Measurements from ENCODE around the gene HELZ. TPM values are rescaled to one million over a fixed set of nuclear protein-coding genes. Genes with fewer than 3 reads are reported as not detected.

Gene HELZ
- total RNA-seq, 1 experiment from 2014 or later, result 40.5 TPM

GRCh38 chr17:67129283-67129682 is 115.7 kb downstream of the HELZ start (continued):
- TF ChIP-seq, protein P1, sequence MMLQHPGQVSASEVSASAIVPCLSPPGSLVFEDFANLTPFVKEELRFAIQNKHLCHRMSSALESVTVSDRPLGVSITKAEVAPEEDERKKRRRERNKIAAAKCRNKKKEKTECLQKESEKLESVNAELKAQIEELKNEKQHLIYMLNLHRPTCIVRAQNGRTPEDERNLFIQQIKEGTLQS (IDR thresholded peaks at IDR 0.05), result no peak
- TF ChIP-seq CBX3 (IDR thresholded peaks at IDR 0.05; ENCODE audit: low read depth) (no peak), CEBPB (IDR thresholded peaks at IDR 0.05; ENCODE audit: low read depth) (no peak)

- CTCF ChIA-PET, result no interaction called here
- intact Hi-C loops (cut with micrococcal nuclease), result no loop called here
- H4K20me1 ChIP-seq (ENCODE audit: insufficient read depth), result 0 out of 2 replicates have a peak, but pooled peaks cover 5% of the 10 kb centered on the region
- H3K9ac ChIP-seq (ENCODE audit: low read length), result no peak overlapping the region
- TF ChIP-seq, protein P2, sequence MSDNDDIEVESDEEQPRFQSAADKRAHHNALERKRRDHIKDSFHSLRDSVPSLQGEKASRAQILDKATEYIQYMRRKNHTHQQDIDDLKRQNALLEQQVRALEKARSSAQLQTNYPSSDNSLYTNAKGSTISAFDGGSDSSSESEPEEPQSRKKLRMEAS (IDR thresholded peaks at IDR 0.05), result no peak
- TF ChIP-seq CBX3 (IDR thresholded peaks at IDR 0.05; ENCODE audit: low read depth) (no peak), EZH2 (IDR thresholded peaks at IDR 0.05) (no peak), JUND (IDR thresholded peaks at IDR 0.05) (no peak), ELF1 (IDR thresholded peaks at IDR 0.05; ENCODE audit: borderline replicate concordance, low read depth) (no peak), SP1 (IDR thresholded peaks at IDR 0.05; ENCODE audit: low read depth) (no peak), SRF (IDR thresholded peaks at IDR 0.05; ENCODE audit: low read depth) (no peak), ZNF274 (IDR thresholded peaks at IDR 0.05; ENCODE audit: low read depth, low read length) (no peak), SIN3A (IDR thresholded peaks at IDR 0.05; ENCODE audit: low read depth) (no peak), EZH2phosphoT487 (IDR thresholded peaks at IDR 0.05; ENCODE audit: borderline replicate concordance) (no peak)
- no peak for ATAC-seq
- RAD21 ChIA-PET (ENCODE audit: low non-redundant PET in 1 of 2, low total read pairs in 2 of 2, uncharacterized antibody in 2 of 2, unreplicated experiment in 2 of 2), result no interaction called here
- H3K27me3 ChIP-seq (ENCODE audit: insufficient read depth, low read length), result no peaks in the 10 kb centered on the region
- no peaks in the 10 kb centered on the region for H3K9me3 ChIP-seq (ENCODE audit: control insufficient read depth in 1 of 2, insufficient read depth in 1 of 2, low read depth in 1 of 2, low read length in 2 of 2)
- H3K4me1 ChIP-seq (ENCODE audit: control insufficient read depth in 1 of 2, insufficient read depth in 2 of 2, low read length in 2 of 2), result no peaks in the 10 kb centered on the region
- H3K9me2 ChIP-seq (ENCODE audit: insufficient read depth), result no peaks in the 10 kb centered on the region
- DNase-seq (ENCODE audit: low read depth, low spot score), result no peak
- no peak overlapping the region for H3K27ac ChIP-seq (ENCODE audit: low read depth, low read length)
- POLR2A ChIA-PET, result no interaction called here
- no peak overlapping the region for H3K4me3 ChIP-seq (replicated peaks in 1 of 2; ENCODE audit: low read depth in 1 of 2, low read length in 2 of 2)
- H3K79me2 ChIP-seq (ENCODE audit: insufficient read depth, low read length), result no peaks in the 10 kb centered on the region
- H3K4me2 ChIP-seq (ENCODE audit: low read length), result no peak overlapping the region
- H3K36me3 ChIP-seq (ENCODE audit: control insufficient read depth in 1 of 2, insufficient read depth in 2 of 2, low read length in 2 of 2), result peaks cover 0 to 2% of the 10 kb centered on the region in 2 experiments; a peak in 2 of 4 replicates
- BruUV-seq (replicated peaks), result no TSS peak
- no peak overlapping the region for H2AFZ ChIP-seq (ENCODE audit: low read depth, low read length, poor library complexity, severe bottlenecking)
Measured at GRCh38 chr17:67128700-67129099, 116.3 kb downstream of the HELZ start.
